Glutamatergic neuron (in vitro differentiated cells): Measurements from ENCODE around the gene RNF4. TPM values are rescaled to one million over a fixed set of nuclear protein-coding genes. Genes with fewer than 3 reads are reported as not detected.
A peak's percentile ranks its signal among the peaks of the same experiment; 100 is the strongest.

ENCODE experiments used
- DNase-seq: peaks from one replicate; pipeline ENCODE4 v3.0.0; 2022
- H3K27ac Mint-ChIP-seq: one replicate; pipeline ENCODE4 v1.8.0; 2020; ENCODE audit warnings: mild to moderate bottlenecking, mixed read lengths, inconsistent platforms; ENCODE audit not compliant: unreplicated experiment
- H3K27me3 Mint-ChIP-seq: one replicate; pipeline ENCODE4 v1.8.0; 2020; ENCODE audit warnings: mild to moderate bottlenecking, moderate library complexity, mixed read lengths, inconsistent platforms; ENCODE audit not compliant: unreplicated experiment
- H3K36me3 Mint-ChIP-seq: one replicate; pipeline ENCODE4 v1.8.0; 2020; ENCODE audit warnings: mild to moderate bottlenecking, mixed read lengths, inconsistent platforms; ENCODE audit not compliant: unreplicated experiment
- H3K4me1 Mint-ChIP-seq: one replicate; pipeline ENCODE4 v1.8.0; 2020; ENCODE audit warnings: mild to moderate bottlenecking, low read depth, mixed read lengths, inconsistent platforms; ENCODE audit not compliant: unreplicated experiment
- H3K4me3 Mint-ChIP-seq: one replicate; pipeline ENCODE4 v1.8.0; 2020; ENCODE audit warnings: mild to moderate bottlenecking, mixed read lengths, inconsistent platforms; ENCODE audit not compliant: unreplicated experiment
- H3K9me3 Mint-ChIP-seq: one replicate; pipeline ENCODE4 v1.8.0; 2020; ENCODE audit warnings: mild to moderate bottlenecking, moderate library complexity, mixed read lengths, inconsistent platforms; ENCODE audit not compliant: unreplicated experiment
- long read RNA-seq: library from polyadenylated mRNA; unstranded; transcript quantifications from one replicate; pipeline ENCODE4 v2.0.0, GENCODE V29; 2020; ENCODE audit not compliant: unreplicated experiment
- total RNA-seq: library from RNA; stranded (reverse); fragmentation: NEBNext Ultra II Directional; extraction: Animal tissue kit (Norgen Biotek cat#: 25700); gene quantifications from one replicate; pipeline ENCODE4 v1.2.1, GENCODE V29; 2021; ENCODE audit not compliant: unreplicated experiment
- TF ChIP-seq, protein P1 (sequence below): fragments of 200-600 bp; sonication (generic); IDR thresholded peaks from one replicate; pipeline ENCODE4 v1.5.0; 2021; ENCODE audit not compliant: partially characterized antibody, unreplicated experiment

RNF4 gene, protein sequence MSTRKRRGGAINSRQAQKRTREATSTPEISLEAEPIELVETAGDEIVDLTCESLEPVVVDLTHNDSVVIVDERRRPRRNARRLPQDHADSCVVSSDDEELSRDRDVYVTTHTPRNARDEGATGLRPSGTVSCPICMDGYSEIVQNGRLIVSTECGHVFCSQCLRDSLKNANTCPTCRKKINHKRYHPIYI
- 73.6 TPM for total RNA-seq
- long read RNA-seq, partial matches to known transcripts = 1 of 23 reads
- long read RNA-seq, other reads (novel, unspliced or antisense) = 22 of 23 reads

GRCh38 chr4:2468456-2469191 is at the start of gene RNF4:
Gene RNF4, plus strand, starts transcription at chr4:2469106. Its CDS starts 21,388 bp downstream, at chr4:2490494.
- H3K4me3 Mint-ChIP-seq = peak within 1 kb of the TSS; percentile 97
- DNase-seq = peak; percentile 93
- H3K9me3 Mint-ChIP-seq = peaks cover 4% of the 10 kb centered on the region
- TF ChIP-seq, protein P1, sequence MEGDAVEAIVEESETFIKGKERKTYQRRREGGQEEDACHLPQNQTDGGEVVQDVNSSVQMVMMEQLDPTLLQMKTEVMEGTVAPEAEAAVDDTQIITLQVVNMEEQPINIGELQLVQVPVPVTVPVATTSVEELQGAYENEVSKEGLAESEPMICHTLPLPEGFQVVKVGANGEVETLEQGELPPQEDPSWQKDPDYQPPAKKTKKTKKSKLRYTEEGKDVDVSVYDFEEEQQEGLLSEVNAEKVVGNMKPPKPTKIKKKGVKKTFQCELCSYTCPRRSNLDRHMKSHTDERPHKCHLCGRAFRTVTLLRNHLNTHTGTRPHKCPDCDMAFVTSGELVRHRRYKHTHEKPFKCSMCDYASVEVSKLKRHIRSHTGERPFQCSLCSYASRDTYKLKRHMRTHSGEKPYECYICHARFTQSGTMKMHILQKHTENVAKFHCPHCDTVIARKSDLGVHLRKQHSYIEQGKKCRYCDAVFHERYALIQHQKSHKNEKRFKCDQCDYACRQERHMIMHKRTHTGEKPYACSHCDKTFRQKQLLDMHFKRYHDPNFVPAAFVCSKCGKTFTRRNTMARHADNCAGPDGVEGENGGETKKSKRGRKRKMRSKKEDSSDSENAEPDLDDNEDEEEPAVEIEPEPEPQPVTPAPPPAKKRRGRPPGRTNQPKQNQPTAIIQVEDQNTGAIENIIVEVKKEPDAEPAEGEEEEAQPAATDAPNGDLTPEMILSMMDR = no peak
- peaks cover 13% of the 10 kb centered on the region for H3K4me1 Mint-ChIP-seq
- peak within 1 kb of the TSS; percentile 98 for H3K27ac Mint-ChIP-seq
- peaks cover 3% of the 10 kb centered on the region for H3K27me3 Mint-ChIP-seq
- peaks cover 15% of the 10 kb centered on the region for H3K36me3 Mint-ChIP-seq

GRCh38 chr4:2419814-2420213 is 49.1 kb upstream of the RNF4 start:
- H3K27me3 Mint-ChIP-seq = peaks cover 32% of the 10 kb centered on the region

GRCh38 chr4:2421928-2422327 is 47.0 kb upstream of the RNF4 start:
- H3K9me3 Mint-ChIP-seq = peaks cover 9% of the 10 kb centered on the region
- H3K27me3 Mint-ChIP-seq = peaks cover 24% of the 10 kb centered on the region
- H3K27ac Mint-ChIP-seq = no peak overlapping the region
- no peak overlapping the region for H3K4me3 Mint-ChIP-seq
- DNase-seq = no peak
- TF ChIP-seq, protein P1 = no peak
- peaks cover 3% of the 10 kb centered on the region for H3K4me1 Mint-ChIP-seq
- peaks cover 6% of the 10 kb centered on the region for H3K36me3 Mint-ChIP-seq

More at GRCh38 chr4:2419814-2420213, 49.1 kb upstream of the RNF4 start:
- H3K4me3 Mint-ChIP-seq = peak overlapping the region; percentile 85
- H3K36me3 Mint-ChIP-seq = peaks cover 6% of the 10 kb centered on the region
- H3K9me3 Mint-ChIP-seq = peaks cover 17% of the 10 kb centered on the region
- TF ChIP-seq, protein P1 = no peak
- DNase-seq = no peak
- H3K27ac Mint-ChIP-seq = no peak overlapping the region
- peaks cover 7% of the 10 kb centered on the region for H3K4me1 Mint-ChIP-seq

- Mint-ChIP-seq H3K4me1 (peaks cover 3% of the 10 kb centered on the region), H3K9me3 (peaks cover 9% of the 10 kb centered on the region), H3K27ac (no peak overlapping the region), H3K36me3 (peaks cover 6% of the 10 kb centered on the region), H3K4me3 (no peak overlapping the region), H3K27me3 (peaks cover 19% of the 10 kb centered on the region)
- DNase-seq = no peak
- TF ChIP-seq, protein P1 = no peak
Observed at GRCh38 chr4:2423066-2423465, 45.8 kb upstream of the RNF4 start.

- peaks cover 6% of the 10 kb centered on the region for H3K36me3 Mint-ChIP-seq
- H3K27me3 Mint-ChIP-seq = peaks cover 19% of the 10 kb centered on the region
- peaks cover 3% of the 10 kb centered on the region for H3K4me1 Mint-ChIP-seq
- TF ChIP-seq, protein P1 = no peak
- no peak overlapping the region for H3K27ac Mint-ChIP-seq
- no peak overlapping the region for H3K4me3 Mint-ChIP-seq
- peaks cover 9% of the 10 kb centered on the region for H3K9me3 Mint-ChIP-seq
- DNase-seq = no peak
Observed at GRCh38 chr4:2423695-2424094, 45.2 kb upstream of the RNF4 start.
